Measurements from ENCODE around the gene FAM184A. TPM values are rescaled to one million over a fixed set of nuclear protein-coding genes. Genes with fewer than 3 reads are reported as not detected.

Gene FAM184A
- total and polyA plus RNA-seq, 10 of the 15 experiments (the other 5 are each of a cell fraction or from before 2014, with no cell fraction given) = 0.15 to 0.23 TPM; not detected in 8

DNA sequence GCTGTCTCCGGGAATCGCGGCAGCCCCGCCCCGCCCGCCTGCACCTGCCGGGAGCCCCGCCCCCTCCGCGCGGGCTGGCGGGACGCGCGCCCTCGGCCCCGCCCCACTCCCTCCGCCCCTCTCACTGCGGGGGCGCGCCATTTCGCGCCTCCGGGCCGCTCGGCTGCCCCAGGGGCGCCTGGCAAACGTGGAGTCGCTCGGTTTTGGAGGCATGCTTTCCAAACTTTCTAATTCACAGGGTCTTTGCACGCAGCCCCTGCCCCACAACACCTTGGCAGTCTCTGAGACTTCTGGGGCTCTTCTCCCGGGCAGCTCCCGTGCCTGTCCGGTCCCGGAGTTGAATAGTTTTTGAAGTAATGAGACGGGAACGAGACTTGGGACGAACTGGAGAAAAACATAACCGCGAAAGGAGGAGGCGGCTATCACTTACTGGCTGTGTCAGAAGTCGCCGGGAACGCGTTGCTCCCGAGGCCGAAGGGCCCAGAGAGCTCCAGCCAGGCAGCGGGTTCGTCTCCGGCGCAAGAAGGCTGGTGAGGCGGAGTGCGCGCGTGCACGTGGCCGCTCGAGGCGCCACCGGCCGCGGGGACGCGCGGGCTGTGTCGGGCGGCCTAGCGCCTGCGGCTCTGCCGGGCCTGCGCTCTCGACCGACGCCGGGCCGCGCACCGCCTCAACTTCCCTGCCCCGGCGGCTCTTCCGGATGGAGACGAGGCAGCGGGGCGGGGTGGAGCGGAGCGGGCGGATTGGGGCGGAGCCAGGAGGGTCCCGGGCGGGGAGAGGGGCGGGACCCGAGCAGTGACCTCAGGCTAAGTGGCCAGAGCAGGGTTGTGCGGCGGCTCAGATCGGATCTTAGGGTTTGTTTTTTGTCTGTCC, 143.8 kb downstream of the FAM184A start, which contains the start of gene MCM9 (continued):
- peak; percentile 34; the same call in 1 of the 2 replicates for TF ChIP-seq TAF1 (IDR thresholded peaks at IDR 0.05; ENCODE audit: borderline replicate concordance, low read depth, low read length)
- TF ChIP-seq, protein P1, sequence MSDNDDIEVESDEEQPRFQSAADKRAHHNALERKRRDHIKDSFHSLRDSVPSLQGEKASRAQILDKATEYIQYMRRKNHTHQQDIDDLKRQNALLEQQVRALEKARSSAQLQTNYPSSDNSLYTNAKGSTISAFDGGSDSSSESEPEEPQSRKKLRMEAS (IDR thresholded peaks at IDR 0.05; ENCODE audit: low read depth, low read length) = no peak
- TF ChIP-seq CBFB (IDR thresholded peaks at IDR 0.05; ENCODE audit: low read depth) = no peak
- no peak for TF ChIP-seq IKZF2 (IDR thresholded peaks at IDR 0.05)
- no peak for TF ChIP-seq HDAC6 (IDR thresholded peaks at IDR 0.05; ENCODE audit: unreplicated experiment)
- TF ChIP-seq FOXK2 (IDR thresholded peaks at IDR 0.05) = no peak
- TF ChIP-seq, protein P2, sequence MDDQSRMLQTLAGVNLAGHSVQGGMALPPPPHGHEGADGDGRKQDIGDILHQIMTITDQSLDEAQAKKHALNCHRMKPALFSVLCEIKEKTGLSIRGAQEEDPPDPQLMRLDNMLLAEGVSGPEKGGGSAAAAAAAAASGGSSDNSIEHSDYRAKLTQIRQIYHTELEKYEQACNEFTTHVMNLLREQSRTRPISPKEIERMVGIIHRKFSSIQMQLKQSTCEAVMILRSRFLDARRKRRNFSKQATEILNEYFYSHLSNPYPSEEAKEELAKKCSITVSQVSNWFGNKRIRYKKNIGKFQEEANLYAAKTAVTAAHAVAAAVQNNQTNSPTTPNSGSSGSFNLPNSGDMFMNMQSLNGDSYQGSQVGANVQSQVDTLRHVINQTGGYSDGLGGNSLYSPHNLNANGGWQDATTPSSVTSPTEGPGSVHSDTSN (IDR thresholded peaks at IDR 0.05; ENCODE audit: insufficient replicate concordance, low read depth, low read length) = no peak
- TF ChIP-seq, protein P3, sequence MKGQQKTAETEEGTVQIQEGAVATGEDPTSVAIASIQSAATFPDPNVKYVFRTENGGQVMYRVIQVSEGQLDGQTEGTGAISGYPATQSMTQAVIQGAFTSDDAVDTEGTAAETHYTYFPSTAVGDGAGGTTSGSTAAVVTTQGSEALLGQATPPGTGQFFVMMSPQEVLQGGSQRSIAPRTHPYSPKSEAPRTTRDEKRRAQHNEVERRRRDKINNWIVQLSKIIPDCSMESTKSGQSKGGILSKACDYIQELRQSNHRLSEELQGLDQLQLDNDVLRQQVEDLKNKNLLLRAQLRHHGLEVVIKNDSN (IDR thresholded peaks at IDR 0.05; ENCODE audit: borderline replicate concordance, extremely low read length, insufficient read depth, low read depth, low read length) = peak; percentile 54
- TF ChIP-seq, protein P4, sequence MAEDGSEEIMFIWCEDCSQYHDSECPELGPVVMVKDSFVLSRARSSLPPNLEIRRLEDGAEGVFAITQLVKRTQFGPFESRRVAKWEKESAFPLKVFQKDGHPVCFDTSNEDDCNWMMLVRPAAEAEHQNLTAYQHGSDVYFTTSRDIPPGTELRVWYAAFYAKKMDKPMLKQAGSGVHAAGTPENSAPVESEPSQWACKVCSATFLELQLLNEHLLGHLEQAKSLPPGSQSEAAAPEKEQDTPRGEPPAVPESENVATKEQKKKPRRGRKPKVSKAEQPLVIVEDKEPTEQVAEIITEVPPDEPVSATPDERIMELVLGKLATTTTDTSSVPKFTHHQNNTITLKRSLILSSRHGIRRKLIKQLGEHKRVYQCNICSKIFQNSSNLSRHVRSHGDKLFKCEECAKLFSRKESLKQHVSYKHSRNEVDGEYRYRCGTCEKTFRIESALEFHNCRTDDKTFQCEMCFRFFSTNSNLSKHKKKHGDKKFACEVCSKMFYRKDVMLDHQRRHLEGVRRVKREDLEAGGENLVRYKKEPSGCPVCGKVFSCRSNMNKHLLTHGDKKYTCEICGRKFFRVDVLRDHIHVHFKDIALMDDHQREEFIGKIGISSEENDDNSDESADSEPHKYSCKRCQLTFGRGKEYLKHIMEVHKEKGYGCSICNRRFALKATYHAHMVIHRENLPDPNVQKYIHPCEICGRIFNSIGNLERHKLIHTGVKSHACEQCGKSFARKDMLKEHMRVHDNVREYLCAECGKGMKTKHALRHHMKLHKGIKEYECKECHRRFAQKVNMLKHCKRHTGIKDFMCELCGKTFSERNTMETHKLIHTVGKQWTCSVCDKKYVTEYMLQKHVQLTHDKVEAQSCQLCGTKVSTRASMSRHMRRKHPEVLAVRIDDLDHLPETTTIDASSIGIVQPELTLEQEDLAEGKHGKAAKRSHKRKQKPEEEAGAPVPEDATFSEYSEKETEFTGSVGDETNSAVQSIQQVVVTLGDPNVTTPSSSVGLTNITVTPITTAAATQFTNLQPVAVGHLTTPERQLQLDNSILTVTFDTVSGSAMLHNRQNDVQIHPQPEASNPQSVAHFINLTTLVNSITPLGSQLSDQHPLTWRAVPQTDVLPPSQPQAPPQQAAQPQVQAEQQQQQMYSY (CRISPR knock-in tag; IDR thresholded peaks at IDR 0.05) = no peak
- TF ChIP-seq HDAC2 (IDR thresholded peaks at IDR 0.05) = no peak
- TF ChIP-seq EGR1 (IDR thresholded peaks at IDR 0.05; ENCODE audit: borderline replicate concordance in 1 of 2, low read depth in 2 of 2, low read length in 2 of 2) = peak in 1 of 2 experiments; percentile 96; a peak in 2 of 3 replicates
- no peak for TF ChIP-seq EP300 (IDR thresholded peaks at IDR 0.05; ENCODE audit: borderline replicate concordance in 1 of 2, control insufficient read depth in 1 of 2, low read depth in 2 of 2, low read length in 2 of 2)
- no peak for TF ChIP-seq NRF1 (conservative IDR thresholded peaks at IDR 0.05; ENCODE audit: low read depth, low read length)
- TF ChIP-seq, protein P5, sequence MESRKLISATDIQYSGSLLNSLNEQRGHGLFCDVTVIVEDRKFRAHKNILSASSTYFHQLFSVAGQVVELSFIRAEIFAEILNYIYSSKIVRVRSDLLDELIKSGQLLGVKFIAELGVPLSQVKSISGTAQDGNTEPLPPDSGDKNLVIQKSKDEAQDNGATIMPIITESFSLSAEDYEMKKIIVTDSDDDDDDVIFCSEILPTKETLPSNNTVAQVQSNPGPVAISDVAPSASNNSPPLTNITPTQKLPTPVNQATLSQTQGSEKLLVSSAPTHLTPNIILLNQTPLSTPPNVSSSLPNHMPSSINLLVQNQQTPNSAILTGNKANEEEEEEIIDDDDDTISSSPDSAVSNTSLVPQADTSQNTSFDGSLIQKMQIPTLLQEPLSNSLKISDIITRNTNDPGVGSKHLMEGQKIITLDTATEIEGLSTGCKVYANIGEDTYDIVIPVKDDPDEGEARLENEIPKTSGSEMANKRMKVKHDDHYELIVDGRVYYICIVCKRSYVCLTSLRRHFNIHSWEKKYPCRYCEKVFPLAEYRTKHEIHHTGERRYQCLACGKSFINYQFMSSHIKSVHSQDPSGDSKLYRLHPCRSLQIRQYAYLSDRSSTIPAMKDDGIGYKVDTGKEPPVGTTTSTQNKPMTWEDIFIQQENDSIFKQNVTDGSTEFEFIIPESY (IDR thresholded peaks at IDR 0.05) = no peak
- TF ChIP-seq, protein P6, sequence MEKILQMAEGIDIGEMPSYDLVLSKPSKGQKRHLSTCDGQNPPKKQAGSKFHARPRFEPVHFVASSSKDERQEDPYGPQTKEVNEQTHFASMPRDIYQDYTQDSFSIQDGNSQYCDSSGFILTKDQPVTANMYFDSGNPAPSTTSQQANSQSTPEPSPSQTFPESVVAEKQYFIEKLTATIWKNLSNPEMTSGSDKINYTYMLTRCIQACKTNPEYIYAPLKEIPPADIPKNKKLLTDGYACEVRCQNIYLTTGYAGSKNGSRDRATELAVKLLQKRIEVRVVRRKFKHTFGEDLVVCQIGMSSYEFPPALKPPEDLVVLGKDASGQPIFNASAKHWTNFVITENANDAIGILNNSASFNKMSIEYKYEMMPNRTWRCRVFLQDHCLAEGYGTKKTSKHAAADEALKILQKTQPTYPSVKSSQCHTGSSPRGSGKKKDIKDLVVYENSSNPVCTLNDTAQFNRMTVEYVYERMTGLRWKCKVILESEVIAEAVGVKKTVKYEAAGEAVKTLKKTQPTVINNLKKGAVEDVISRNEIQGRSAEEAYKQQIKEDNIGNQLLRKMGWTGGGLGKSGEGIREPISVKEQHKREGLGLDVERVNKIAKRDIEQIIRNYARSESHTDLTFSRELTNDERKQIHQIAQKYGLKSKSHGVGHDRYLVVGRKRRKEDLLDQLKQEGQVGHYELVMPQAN (conservative IDR thresholded peaks at IDR 0.05) = peak; percentile 71
- no peak for TF ChIP-seq STAT3 (IDR thresholded peaks at IDR 0.05; ENCODE audit: low read depth, low read length)
- TF ChIP-seq MTA3 (IDR thresholded peaks at IDR 0.05; ENCODE audit: borderline replicate concordance, low read length) = no peak

Data from GM12878 (cell line).